GM19452 (cell line): Measurements from ENCODE around the gene SNX30.
A peak's percentile ranks its signal among the peaks of the same experiment; 100 is the strongest.

Experiments used
- ATAC-seq: cut with Tn5 transposase; IDR thresholded peaks from one replicate; pipeline ENCODE4 v1.9.1; 2021; ENCODE audit not compliant: unreplicated experiment

SNX30 gene

DNA sequence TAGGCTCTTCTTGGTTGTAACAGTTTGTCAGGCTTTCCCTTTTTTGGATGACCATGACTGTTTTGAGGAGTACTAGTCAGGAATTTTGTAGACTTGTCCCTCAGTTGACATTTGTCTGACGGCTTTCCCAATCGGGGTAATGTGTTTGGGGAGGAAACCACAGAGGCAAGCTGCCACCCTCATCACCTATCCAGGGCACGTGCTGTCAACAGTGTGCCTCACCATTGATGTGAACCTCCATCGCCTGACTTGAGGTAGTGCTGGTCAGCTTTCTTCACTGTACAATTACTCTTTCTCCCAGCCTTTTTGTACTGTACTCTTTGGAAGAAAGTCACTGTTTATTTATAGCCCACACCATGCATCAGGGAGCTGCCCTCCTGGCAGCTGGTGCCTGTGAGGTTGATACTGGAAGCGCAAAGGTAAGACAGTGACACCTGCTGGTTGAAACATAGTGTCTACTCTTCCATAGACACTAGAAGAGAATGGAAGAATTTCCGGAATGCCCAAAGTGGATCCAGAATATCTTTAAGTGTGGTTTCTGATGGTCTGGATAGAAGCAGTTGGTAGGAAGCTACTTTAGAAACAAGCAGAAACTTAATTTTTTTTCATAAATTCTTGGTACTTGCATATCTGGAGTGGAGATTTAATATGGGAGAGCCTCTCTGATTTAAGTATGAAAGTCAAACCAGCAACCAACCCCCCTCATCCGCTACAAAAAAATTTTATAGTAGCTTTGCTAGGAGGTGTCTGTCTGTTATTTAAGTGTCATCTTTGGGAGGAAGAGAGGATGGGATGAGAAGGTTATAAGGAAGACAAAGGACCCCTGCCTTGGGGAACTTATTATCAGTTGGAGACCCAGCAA, 69.3 kb downstream of the SNX30 start:
- peak; percentile 50 for ATAC-seq

DNA sequence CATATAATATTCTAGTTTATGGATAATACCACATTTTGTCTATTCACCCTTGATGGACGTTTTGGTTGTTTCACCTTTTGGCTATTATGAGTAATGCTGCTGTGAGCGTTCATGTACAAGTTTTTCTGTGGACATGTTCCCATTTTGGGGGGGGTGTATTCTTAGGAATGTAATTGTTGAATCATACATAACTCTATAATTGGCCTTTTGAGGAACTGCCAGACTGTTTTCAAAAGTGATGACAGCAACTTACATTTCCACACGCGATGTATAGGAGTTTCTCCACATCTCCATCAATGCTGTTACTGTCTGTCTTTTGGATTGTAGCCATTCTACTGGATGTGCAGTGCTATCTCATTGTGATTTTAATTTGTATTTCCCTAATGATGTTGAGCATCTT, 70.3 kb downstream of the SNX30 start:
- no peak for ATAC-seq

DNA sequence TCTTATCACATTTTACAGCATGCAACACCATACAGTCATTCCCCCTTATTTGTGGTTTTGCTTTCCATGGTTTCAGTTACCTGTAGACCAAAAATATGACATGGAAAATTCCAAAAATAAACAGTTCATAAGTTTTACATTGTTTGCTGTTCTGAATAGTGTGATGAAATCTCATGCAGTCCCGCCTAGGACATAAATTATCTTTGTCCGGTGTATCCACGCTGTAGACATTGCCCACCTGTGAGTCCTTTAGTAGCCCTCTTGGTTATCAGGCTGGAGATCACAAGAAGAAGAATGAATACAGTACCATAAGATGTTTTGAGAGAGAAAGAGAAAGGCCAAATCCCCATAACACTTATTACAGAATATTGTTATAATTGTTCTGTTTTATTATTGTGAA, 72.1 kb downstream of the SNX30 start:
- no peak for ATAC-seq

DNA sequence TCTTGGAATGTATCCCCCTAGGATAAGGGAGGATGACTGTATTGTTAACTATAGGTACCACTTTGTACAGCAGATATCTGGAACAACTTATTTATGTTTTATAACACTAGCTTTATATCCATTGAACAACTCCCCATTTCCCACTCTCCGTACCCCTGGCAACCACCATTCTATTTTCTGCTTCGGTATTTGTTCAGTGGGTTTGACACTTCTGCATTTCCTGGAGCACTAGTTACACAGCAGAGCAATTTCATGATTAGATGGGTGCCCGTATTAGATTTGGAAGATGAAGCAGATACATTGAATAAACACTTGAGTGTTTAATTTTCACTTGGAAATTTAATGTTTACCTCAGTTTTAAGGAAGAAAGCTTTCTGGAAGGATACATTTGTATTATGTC, 72.7 kb downstream of the SNX30 start:
- no peak for ATAC-seq

DNA sequence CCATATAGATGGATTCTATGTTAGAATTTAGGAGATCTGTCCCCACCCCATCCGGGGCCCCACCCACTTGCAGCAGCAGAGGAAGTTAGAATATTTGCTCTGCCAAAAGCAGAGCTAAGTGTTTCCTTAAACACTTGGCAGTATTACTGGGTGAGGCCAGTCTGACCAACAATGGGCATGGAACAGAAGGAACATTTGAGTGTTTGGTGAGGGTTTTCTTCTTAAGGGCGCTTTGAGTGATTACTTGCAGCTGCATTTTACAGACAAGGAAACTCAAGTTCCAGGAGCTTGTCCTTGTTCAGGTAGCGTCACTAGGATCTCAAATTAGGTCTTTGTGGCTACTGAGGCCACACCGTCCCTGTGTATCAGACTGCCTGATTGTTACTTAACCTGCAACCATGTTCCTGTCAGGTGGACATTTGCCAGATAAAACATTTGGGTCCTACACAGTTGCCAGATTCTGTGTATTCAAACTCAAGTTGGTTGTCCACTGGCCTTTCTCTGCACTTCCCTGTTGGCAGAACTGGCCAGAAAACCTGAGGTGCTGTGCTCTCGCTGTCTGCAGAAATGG, 80.8 kb downstream of the SNX30 start:
- ATAC-seq: no peak

DNA sequence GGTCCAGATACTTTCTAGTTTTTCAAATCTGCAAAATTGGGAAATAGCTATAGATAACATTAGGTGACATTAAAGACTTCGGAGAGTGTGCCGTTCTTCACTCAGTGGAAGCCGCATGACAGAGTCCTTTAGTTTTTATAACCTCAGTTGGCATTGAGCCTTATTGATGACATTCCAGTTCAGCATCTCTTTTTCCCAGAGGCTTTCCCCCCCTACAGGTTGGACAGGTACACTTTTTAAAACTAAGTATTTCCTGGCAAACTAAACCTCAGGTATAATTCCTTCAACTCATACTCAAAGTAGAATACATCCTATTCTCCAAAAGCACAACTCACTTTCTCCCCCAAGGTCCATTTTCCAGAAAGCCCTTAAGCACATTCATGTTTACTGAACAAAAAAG, 81.4 kb downstream of the SNX30 start:
- ATAC-seq: no peak

DNA sequence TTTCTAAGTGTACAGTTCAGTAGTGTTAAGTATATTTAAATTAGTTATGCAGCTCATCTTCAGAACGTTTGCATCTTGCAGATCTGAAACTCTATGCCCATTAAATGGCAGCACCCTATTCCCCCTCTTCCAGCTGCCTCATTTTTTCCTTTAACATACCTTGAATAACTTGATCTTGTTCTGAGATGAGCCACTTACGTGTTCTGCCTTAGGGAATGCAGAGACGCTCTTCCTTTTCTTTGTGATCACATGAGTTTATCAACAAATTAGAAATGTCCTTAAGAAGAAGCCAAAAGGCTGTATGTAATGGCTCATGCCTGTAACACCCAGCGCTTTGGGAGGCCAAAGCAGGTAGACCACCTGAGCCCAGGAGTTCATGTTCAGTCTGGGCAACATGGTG, 82.5 kb downstream of the SNX30 start:
- no peak for ATAC-seq

DNA sequence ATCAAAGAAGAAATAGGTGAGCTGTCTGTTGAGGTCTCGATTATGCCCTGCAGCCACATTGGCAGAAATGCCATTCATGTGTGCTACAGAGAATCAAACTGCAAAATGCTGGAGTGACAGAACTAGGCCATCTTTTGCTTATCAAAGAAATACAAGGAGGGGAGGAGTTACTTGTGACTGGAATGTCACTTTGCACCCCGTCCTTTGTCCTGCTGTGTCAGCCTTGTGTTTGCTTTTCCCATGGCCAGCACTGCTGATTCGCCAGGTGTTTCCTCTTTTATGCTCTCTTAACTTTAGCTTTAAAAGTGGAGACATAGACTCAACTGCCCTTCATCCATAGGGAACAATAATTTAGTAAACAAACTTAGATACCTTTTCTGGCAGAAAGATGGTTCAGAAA, 85.8 kb downstream of the SNX30 start:
- no peak for ATAC-seq

DNA sequence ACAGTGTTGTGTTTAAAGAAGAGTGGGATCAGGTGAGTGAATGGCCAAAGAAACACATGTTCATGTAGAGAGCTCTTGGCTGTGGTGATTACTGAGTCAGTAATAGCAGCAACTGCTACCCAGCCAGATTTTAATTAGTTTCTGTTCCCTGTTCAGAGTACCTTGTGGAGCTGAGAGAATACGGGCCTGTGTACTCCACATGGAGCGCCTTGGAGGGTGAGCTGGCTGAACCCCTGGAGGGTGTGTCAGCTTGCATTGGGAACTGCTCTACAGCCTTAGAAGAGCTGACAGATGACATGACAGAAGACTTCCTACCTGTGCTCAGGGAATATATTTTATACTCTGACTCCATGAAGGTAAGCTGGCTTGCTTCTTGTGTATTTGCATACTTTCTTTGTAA, 87.8 kb downstream of the SNX30 start:
- ATAC-seq: no peak

DNA sequence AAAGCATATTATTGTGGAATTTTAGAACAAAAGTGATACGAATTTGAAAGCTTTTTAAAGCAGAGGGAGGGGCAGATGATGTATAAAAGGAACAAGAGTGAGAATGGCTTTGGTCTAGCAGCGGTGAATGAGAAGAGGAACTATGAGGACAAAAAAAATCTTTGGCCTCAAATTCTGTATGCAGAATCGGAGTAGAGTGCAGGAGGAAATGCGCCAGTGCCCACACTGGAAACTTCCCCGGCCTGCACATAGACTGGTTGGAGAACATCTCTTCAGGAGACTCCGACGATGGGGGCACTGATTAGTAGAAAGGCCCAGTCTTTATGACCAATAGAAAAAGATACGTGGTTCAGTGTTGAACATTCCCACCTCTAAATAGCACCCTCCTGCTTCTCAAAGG, 88.8 kb downstream of the SNX30 start:
- no peak for ATAC-seq

DNA sequence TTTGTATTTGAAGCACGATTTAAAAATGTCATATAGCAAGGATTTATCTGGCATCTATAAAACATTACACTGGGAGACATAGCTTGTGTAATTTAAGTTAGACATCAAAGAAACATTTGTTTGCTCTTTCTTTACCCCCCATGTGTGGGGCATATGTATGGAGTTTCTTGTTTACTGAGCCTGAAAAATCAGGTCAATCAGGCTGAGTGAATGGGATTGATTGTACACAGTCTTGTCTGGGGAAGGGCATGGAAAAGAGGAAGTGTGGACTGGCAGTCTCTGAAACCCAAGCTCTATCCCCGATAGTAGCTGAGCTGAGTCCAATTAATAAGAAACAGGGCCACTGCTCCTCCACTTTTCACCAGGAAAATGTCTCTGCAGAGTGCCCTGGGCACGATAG, 90.7 kb downstream of the SNX30 start:
- ATAC-seq: no peak

DNA sequence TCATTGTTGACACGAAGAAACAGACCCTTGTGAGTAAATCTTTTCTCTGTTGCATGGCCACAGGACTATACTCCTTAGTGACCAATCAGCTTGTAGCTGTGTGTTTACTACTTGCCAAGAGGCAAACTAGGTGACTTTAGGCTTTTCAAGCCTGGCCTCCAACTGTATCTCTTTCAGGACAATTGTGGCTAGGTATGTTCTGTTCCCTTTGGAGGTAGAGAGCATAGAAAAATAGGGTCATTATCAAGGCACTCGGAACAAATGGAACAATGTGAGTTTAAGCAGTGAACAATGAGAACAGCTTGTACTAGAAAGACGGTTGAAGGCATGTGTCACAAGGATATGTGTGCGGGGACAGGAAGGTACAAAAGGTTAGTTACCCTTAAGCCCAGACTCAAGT, 92.0 kb downstream of the SNX30 start:
- no peak for ATAC-seq

DNA sequence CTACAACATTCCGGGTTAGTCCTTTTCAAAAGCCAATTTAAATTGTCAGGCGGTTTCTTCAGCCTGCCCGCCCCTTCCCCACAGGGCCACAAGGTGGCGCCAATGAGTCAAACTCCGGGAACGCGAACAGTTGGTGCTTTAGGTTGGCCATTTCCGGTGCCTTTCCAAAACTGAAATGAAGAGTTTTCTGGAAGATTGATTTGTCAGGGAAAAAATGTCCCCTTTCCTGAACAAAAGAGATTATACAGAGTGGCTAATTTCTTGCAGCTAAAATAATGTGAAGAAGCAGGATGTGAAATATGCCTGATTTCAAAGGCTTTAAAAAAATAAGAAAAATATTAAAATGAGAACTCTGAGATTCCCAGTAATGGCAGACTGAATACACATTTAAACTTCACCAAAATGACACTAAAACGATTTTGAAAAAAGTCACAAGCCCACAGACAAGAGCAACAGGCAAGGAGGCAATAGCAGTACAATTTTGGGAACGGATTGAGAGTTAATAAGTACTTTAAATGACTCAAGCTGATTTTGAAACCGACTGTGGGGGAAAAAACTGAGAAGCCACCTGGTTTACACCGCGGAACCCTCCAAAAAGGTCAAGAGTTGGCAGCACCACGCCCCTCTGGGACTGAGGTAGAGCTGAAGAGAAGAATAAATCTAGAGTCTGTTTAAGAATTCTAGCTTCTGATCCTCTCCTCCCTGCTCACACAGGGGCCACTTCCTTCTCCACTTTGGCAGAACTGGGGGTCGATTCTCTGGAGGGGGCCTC, 94.4 kb downstream of the SNX30 start:
- peak; percentile 91 for ATAC-seq

DNA sequence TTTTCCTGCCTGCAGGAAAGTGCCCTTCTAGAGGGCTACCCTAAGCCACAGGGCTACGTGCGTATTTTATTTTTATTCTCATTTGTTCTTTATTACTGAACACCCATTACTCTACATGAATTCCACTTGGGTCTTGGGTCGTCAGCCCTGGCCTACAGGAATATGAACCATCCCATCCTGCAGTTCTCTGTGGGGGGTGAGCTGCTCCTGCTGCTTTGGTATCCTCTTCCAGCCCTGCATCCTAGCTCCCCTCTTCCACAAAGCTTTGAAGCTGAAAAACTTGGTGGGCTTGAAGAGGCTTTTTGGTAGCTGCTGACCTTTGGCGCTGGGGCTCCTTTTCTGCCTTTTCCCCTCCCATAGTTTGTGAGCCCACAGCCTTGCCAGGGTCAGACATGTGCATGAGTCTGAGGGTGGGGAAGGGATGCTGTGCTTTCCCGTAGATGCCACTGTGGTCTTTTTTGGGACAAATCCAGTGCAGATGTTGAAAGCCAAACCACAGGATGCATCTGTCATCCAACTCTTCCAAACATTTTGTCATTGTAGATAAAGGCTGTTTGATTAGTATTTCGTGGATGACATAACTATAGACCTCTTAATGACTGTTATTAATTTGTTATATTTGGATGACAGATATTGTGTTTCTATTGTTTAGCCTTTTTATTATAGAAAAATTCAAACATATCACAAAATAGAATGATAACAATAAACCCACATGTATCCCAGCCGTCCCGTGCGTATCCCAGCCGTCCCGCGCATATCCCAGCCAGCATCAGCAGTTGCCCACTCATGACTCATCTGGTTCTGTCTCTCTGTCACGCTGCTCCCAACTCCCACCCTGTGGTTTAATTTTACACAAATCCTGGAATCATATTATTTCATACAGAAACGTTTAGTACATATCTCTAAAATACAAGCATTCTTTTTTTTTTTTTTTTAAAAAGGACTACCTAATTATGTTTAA, 96.2 kb downstream of the SNX30 start:
- no peak for ATAC-seq

DNA sequence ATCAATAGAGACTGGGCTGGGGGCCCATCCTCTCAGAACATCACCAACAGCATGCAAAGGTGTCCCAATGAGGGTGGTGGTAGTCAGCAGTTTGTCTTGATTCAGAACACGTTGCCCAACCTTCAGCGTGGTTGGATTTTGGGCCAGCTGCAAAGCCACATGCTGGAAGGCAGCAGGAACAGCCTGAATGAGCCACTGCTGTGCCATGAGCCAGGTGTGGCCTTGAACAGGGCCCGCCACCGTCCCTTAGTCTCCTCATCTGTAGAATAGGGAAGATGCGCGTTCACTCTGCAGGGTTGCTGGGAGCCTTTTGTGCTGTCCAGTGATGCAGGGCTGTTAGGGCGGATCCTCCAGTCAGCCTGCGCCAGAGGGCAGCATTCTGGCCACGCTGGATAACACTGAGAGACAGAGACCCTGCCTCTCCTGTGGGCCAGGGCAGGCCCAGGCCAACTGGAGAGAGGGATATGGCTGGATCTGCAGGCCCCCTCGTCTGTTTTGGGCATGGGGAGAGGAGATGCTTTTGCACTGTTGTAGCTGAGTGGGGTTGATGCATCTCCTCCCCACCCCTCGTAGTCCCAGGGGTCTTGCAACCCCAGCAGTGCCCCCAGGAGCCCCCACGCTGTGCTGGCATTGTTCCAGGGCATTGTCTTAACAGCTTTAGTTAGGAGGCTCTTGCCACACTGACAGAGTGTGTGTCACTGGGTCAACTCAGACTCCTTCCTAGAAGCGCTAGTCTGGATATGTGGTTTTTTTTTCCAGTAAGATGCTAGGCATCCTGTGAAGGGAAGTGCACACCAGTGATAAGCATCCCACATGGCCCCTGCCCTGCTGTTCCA, 98.0 kb downstream of the SNX30 start:
- no peak for ATAC-seq

DNA sequence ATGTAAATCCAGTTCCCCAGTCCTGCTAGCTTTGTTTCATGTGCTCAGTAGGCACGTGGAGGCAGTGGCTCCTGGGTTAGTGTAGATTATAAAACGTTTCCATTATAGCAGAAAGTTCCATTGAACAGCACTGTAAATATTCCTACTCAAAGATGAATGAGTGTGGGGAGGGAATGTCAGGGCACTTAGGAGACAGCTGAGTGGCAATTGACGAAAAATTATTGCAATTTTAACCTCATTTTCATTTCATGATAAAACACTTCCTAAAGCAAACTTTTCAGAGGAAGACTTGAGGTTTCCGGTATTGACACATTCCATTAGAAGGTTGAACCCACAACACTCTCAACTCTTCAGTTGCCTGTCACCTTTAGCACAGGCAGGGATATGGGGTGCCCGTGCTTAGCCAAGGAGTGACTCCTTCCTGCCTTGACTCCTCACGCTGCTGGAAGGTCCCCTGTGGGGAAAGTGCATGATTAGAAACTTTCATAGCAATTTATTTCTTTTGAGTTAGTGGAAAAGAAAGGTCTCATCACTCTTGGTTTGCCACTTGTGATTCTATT, 98.9 kb downstream of the SNX30 start:
- no peak for ATAC-seq

DNA sequence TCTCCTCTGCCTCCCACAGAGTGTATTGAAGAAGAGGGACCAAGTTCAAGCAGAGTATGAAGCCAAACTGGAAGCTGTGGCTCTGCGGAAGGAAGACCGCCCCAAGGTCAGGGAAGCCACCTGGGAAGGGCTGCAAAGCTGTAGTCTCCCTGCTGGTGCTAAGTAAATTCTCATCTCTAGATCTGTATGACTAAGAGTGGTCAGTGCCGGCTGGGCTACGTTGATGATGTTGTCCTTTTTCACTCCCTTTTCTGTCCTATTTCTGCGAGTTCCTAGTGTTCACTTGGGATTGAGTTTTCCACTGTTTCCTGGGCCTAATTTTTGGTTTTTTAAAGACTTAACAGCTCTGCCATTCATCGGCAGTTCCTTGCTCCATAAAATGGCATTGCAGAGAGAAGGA, 100.3 kb downstream of the SNX30 start:
- ATAC-seq: no peak

DNA sequence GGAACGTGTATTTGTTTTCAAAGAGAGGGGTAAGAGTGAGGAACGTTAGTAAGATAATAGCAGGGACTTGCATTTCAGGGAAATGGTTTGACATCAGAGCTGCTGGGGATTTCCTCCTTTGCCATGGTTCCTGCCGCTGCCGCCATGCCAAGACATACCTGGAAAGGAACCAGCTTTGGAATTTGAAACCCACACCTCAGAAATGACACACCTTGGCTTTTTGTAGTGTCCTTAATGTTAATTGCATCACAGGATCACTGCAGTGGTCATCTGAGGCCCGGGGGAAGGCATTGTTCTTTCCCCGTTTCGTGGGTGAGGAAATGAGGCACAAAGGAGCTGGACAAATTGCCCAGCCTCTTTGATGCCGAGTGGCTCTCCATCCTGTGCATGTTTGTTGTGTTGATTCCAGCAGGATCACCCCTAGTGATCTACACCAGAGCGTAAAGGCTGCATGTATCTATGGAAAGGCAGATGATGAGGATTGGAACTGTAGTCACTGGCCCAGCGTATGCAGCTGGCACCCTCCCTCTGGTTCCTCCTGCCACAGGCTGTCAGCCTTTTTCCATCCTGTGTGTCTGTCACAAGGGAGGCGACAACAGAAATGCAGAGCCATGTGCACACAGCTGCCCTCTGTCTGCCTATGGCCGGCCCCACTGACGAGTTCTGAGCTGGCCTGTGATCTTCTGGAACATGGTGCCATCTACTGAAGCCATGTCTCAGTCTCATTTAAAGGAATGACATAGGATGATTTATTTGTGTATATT, 102.4 kb downstream of the SNX30 start:
- no peak for ATAC-seq
